GM06990 (cell line): ENCODE data around the gene CA5A.

Source experiments
- DNase-seq: peaks from one replicate; pipeline ENCODE4 v3.0.0-alpha.2; 2011; ENCODE audit not compliant: insufficient read length; ENCODE audit errors: extremely low read depth
- H3K27me3 ChIP-seq: replicated peaks from 2 replicates; pipeline ENCODE4 v1.6.0; 2011; ENCODE audit warnings: low read length; ENCODE audit not compliant: control insufficient read depth, insufficient read depth
- H3K36me3 ChIP-seq: 2 replicates; pipeline ENCODE4 v1.5.1; 2011; ENCODE audit warnings: low read length; ENCODE audit not compliant: control insufficient read depth, insufficient read depth
- H3K4me3 ChIP-seq: replicated peaks from 2 replicates; pipeline ENCODE4 v1.5.1; 2011; ENCODE audit warnings: low read depth, mild to moderate bottlenecking, control low read depth, low read length
- CTCF ChIP-seq: IDR thresholded peaks from 2 replicates; pipeline ENCODE4 v1.5.1; 2011; ENCODE audit warnings: low read length, control low read depth, mild to moderate bottlenecking, inconsistent platforms; ENCODE audit not compliant: insufficient read depth, poor library complexity, severe bottlenecking

Gene CA5A

GRCh38 chr16:87970186-87970585 lies 33.9 kb upstream of the CA5A start:
- DNase-seq, result no peak
- Histone ChIP-seq H3K4me3 (no peak overlapping the region), H3K27me3 (no peaks in the 10 kb centered on the region), H3K36me3 (no peaks in the 10 kb centered on the region)
- TF ChIP-seq CTCF, result no peak

GRCh38 chr16:87968541-87968940 lies 32.2 kb upstream of the CA5A start:
- no peak for DNase-seq
- Histone ChIP-seq H3K4me3 (no peak overlapping the region), H3K36me3 (no peaks in the 10 kb centered on the region), H3K27me3 (no peaks in the 10 kb centered on the region)
- TF ChIP-seq CTCF, result no peak

GRCh38 chr16:87966685-87967185 lies 30.4 kb upstream of the CA5A start:
- Histone ChIP-seq H3K27me3 (no peaks in the 10 kb centered on the region), H3K4me3 (no peak overlapping the region), H3K36me3 (no peaks in the 10 kb centered on the region; the same call in 1 of the 2 replicates)
- DNase-seq, result no peak
- no peak for TF ChIP-seq CTCF

- no peak for DNase-seq
These were observed 29.8 kb upstream of the CA5A start for GRCh38 chr16:87966064-87966645.

GRCh38 chr16:87965417-87965816 lies 29.1 kb upstream of the CA5A start:
- Histone ChIP-seq H3K36me3 (no peaks in the 10 kb centered on the region; the same call in 1 of the 2 replicates), H3K4me3 (no peak overlapping the region), H3K27me3 (no peaks in the 10 kb centered on the region)
- DNase-seq, result no peak
- no peak for TF ChIP-seq CTCF

More at GRCh38 chr16:87966064-87966645, 29.8 kb upstream of the CA5A start:
- Histone ChIP-seq H3K4me3 (no peak overlapping the region), H3K36me3 (no peaks in the 10 kb centered on the region; the same call in 1 of the 2 replicates), H3K27me3 (no peaks in the 10 kb centered on the region)
- TF ChIP-seq CTCF, result no peak
